ENCODE measurements around the gene GPR108. TPM values are rescaled to one million over a fixed set of nuclear protein-coding genes. Genes with fewer than 3 reads are reported as not detected.

Gene GPR108
- total and polyA plus RNA-seq, 2 donors from 2014 or later, result 113 to 144 TPM

GRCh38 chr19:6723738-6724137 lies 13.6 kb downstream of the GPR108 start:
- Histone ChIP-seq H3K4me1 (ENCODE audit: control insufficient read depth in 2 of 3, insufficient read depth in 2 of 3, low read depth in 1 of 3, low read length in 3 of 3) (peaks cover 0 to 5% (median 2%) of the 10 kb centered on the region in 3 donors), H3K36me3 (ENCODE audit: control insufficient read depth in 2 of 3, insufficient read depth in 3 of 3, low read length in 3 of 3) (no peaks in the 10 kb centered on the region), H3K27ac (ENCODE audit: low read depth in 2 of 2, low read length in 2 of 2) (no peak overlapping the region), H3K9ac (ENCODE audit: low read length in 3 of 3) (no peak overlapping the region), H3K27me3 (ENCODE audit: control insufficient read depth, insufficient read depth, low read length) (no peaks in the 10 kb centered on the region), H3K4me3 (ENCODE audit: low read length in 3 of 3) (no peak overlapping the region), H3K9me3 (ENCODE audit: control insufficient read depth in 2 of 3, insufficient read depth in 1 of 3, low read length in 3 of 3) (no peaks in the 10 kb centered on the region)
- DNase-seq (peak in 1 of 5 donors; percentile 46), FAIRE-seq (no peak)
- intact Hi-C loops (cut with DNase I), result no loop called here
- TF ChIP-seq CTCF (IDR thresholded peaks at IDR 0.05; ENCODE audit: borderline replicate concordance, extremely low read depth, insufficient read depth), result no peak

GRCh38 chr19:6723108-6723618 lies 14.2 kb downstream of the GPR108 start:
- intact Hi-C loops (cut with DNase I), result no loop called here
- peaks cover 0 to 5% (median 2%) of the 10 kb centered on the region in 3 donors for H3K4me1 ChIP-seq (ENCODE audit: control insufficient read depth in 2 of 3, insufficient read depth in 2 of 3, low read depth in 1 of 3, low read length in 3 of 3)
- H3K27ac ChIP-seq (ENCODE audit: low read depth in 2 of 2, low read length in 2 of 2), result peak overlapping the region in 1 of 2 donors; percentile 36
- TF ChIP-seq CTCF (IDR thresholded peaks at IDR 0.05; ENCODE audit: borderline replicate concordance, extremely low read depth, insufficient read depth), result no peak
- DNase-seq (peak in 3 of 5 donors; percentile 40 to 77 (median 54)), FAIRE-seq (no peak)
- H3K27me3 ChIP-seq (ENCODE audit: control insufficient read depth, insufficient read depth, low read length), result no peaks in the 10 kb centered on the region
- no peaks in the 10 kb centered on the region for H3K9me3 ChIP-seq (ENCODE audit: control insufficient read depth in 2 of 3, insufficient read depth in 1 of 3, low read length in 3 of 3)
- H3K36me3 ChIP-seq (ENCODE audit: control insufficient read depth in 2 of 3, insufficient read depth in 3 of 3, low read length in 3 of 3), result no peaks in the 10 kb centered on the region
- H3K9ac ChIP-seq (ENCODE audit: low read length in 3 of 3), result no peak overlapping the region
- H3K4me3 ChIP-seq (ENCODE audit: low read length in 3 of 3), result no peak overlapping the region

- no peak for TF ChIP-seq CTCF (IDR thresholded peaks at IDR 0.05; ENCODE audit: borderline replicate concordance, extremely low read depth, insufficient read depth)
- H3K9me3 ChIP-seq (ENCODE audit: control insufficient read depth in 2 of 3, insufficient read depth in 1 of 3, low read length in 3 of 3), result no peaks in the 10 kb centered on the region
- no peaks in the 10 kb centered on the region for H3K36me3 ChIP-seq (ENCODE audit: control insufficient read depth in 2 of 3, insufficient read depth in 3 of 3, low read length in 3 of 3)
- no peaks in the 10 kb centered on the region for H3K27me3 ChIP-seq (ENCODE audit: control insufficient read depth, insufficient read depth, low read length)
- no peak overlapping the region for H3K27ac ChIP-seq (ENCODE audit: low read depth in 2 of 2, low read length in 2 of 2)
- FAIRE-seq (no peak), DNase-seq (no peak)
- H3K4me3 ChIP-seq (ENCODE audit: low read length in 3 of 3), result no peak overlapping the region
- no peak overlapping the region for H3K9ac ChIP-seq (ENCODE audit: low read length in 3 of 3)
- H3K4me1 ChIP-seq (ENCODE audit: control insufficient read depth in 2 of 3, insufficient read depth in 2 of 3, low read depth in 1 of 3, low read length in 3 of 3), result peaks cover 0 to 5% (median 2%) of the 10 kb centered on the region in 3 donors
- intact Hi-C loops (cut with DNase I), result no loop called here
These were observed 15.6 kb downstream of the GPR108 start for GRCh38 chr19:6721773-6722172.

- Histone ChIP-seq H3K4me1 (ENCODE audit: control insufficient read depth in 2 of 3, insufficient read depth in 2 of 3, low read depth in 1 of 3, low read length in 3 of 3) (peaks cover 0 to 5% (median 2%) of the 10 kb centered on the region in 3 donors), H3K27ac (ENCODE audit: low read depth in 2 of 2, low read length in 2 of 2) (no peak overlapping the region), H3K9ac (ENCODE audit: low read length in 3 of 3) (no peak overlapping the region), H3K36me3 (ENCODE audit: control insufficient read depth in 2 of 3, insufficient read depth in 3 of 3, low read length in 3 of 3) (no peaks in the 10 kb centered on the region), H3K9me3 (ENCODE audit: control insufficient read depth in 2 of 3, insufficient read depth in 1 of 3, low read length in 3 of 3) (no peaks in the 10 kb centered on the region), H3K4me3 (ENCODE audit: low read length in 3 of 3) (no peak overlapping the region), H3K27me3 (ENCODE audit: control insufficient read depth, insufficient read depth, low read length) (no peaks in the 10 kb centered on the region)
- no peak for FAIRE-seq
- no peak for DNase-seq
- intact Hi-C loops (cut with DNase I), result no loop called here
- TF ChIP-seq CTCF (IDR thresholded peaks at IDR 0.05; ENCODE audit: borderline replicate concordance, extremely low read depth, insufficient read depth), result no peak
These were observed 16.3 kb downstream of the GPR108 start for GRCh38 chr19:6721138-6721474.
